Mononuclear cell (primary cell): ENCODE data around the gene OR1D2. TPM values are rescaled to one million over a fixed set of nuclear protein-coding genes. Genes with fewer than 3 reads are reported as not detected.

Experiments used
- total RNA-seq: library from RNA; depleted of rRNA; stranded (reverse); fragments of >200 nt; gene quantifications from one replicate; pipeline ENCODE4 v1.2.3, GENCODE V29; 2012

The OR1D2 gene
- total RNA-seq, 1 donor = 0.21 TPM

Other genes starting within 250 kb of the OR1D2 start
- gene OR1D5, start 40.8 kb downstream of the OR1D2 start, total RNA-seq = not detected
- gene OR1G1, start 23.1 kb upstream of the OR1D2 start, total RNA-seq = not detected
- gene OR1A2, start 93.1 kb upstream of the OR1D2 start, total RNA-seq = not detected
- gene OR1A1, start 103.2 kb upstream of the OR1D2 start, total RNA-seq = not detected
- gene OR3A1, start 193.9 kb upstream of the OR1D2 start, total RNA-seq = not detected